Osteoblast (primary cell): Measurements from ENCODE around the gene FXYD2. TPM values are rescaled to one million over a fixed set of nuclear protein-coding genes. Genes with fewer than 3 reads are reported as not detected.
A peak's percentile ranks its signal among the peaks of the same experiment; 100 is the strongest.

Source experiments
- DNase-seq: peaks from one replicate; pipeline ENCODE4 v3.0.0; 2011; ENCODE audit warnings: low spot score, mixed read lengths; ENCODE audit not compliant: insufficient read length; ENCODE audit errors: missing footprints
- H2AFZ ChIP-seq: 2 replicates; pipeline ENCODE4 v1.6.0; 2011; ENCODE audit warnings: mild to moderate bottlenecking, low read length
- H3K27ac ChIP-seq: 2 replicates; pipeline ENCODE4 v1.5.1; 2011; ENCODE audit warnings: mild to moderate bottlenecking, low read depth, low read length, moderate library complexity
- H3K27me3 ChIP-seq: 2 replicates; pipeline ENCODE4 v1.6.0; 2012; ENCODE audit warnings: mild to moderate bottlenecking, control low read depth, inconsistent platforms, low read length, moderate library complexity; ENCODE audit not compliant: insufficient read depth
- H3K36me3 ChIP-seq: 2 replicates; pipeline ENCODE4 v1.5.1; 2011; ENCODE audit warnings: mild to moderate bottlenecking, low read length, control low read depth, moderate library complexity; ENCODE audit not compliant: insufficient read depth
- H3K4me1 ChIP-seq: 2 replicates; pipeline ENCODE4 v1.5.1; 2011; ENCODE audit warnings: mild to moderate bottlenecking, low read length, control low read depth, moderate library complexity; ENCODE audit not compliant: insufficient read depth
- H3K4me2 ChIP-seq: 2 replicates; pipeline ENCODE4 v1.6.0; 2011; ENCODE audit warnings: mild to moderate bottlenecking, low read length; ENCODE audit not compliant: insufficient read depth
- H3K4me3 ChIP-seq: fragments of 200-600 bp; sonication (generic); 3 replicates; pipeline ENCODE4 v1.5.1; 2012; ENCODE audit warnings: mild to moderate bottlenecking, low read length, inconsistent platforms; ENCODE audit not compliant: insufficient read depth
- H3K79me2 ChIP-seq: 2 replicates; pipeline ENCODE4 v1.6.0; 2012; ENCODE audit warnings: mild to moderate bottlenecking, low read length, control low read depth, inconsistent platforms; ENCODE audit not compliant: insufficient read depth
- H3K9me3 ChIP-seq: 2 replicates; pipeline ENCODE4 v1.5.1; 2011; ENCODE audit warnings: low read depth, low read length, control low read depth
- H4K20me1 ChIP-seq: 2 replicates; pipeline ENCODE4 v1.6.0; 2012; ENCODE audit warnings: mild to moderate bottlenecking, low read length, control low read depth; ENCODE audit not compliant: insufficient read depth
- CTCF ChIP-seq: IDR thresholded peaks from 2 replicates; pipeline ENCODE4 v1.5.1; 2011; ENCODE audit warnings: mild to moderate bottlenecking, low read depth, low read length, moderate library complexity; ENCODE audit errors: extremely low read depth
- total RNA-seq: library from RNA; depleted of rRNA; stranded (reverse); fragments of >200 nt; gene quantifications from 2 replicates; pipeline ENCODE4 v1.2.3, GENCODE V29; 2012

Gene FXYD2
- total RNA-seq, 1 donor = not detected

GRCh38 chr11:117795638-117796455 is 28.7 kb downstream of the FXYD2 start:
- no peak overlapping the region for H3K4me3 ChIP-seq
- H3K27me3 ChIP-seq = peaks cover 55% of the 10 kb centered on the region
- H4K20me1 ChIP-seq = no peaks in the 10 kb centered on the region
- H3K27ac ChIP-seq = no peak overlapping the region
- no peaks in the 10 kb centered on the region for H3K4me1 ChIP-seq
- DNase-seq = peak; percentile 52
- H3K36me3 ChIP-seq = no peaks in the 10 kb centered on the region
- TF ChIP-seq CTCF = no peak
- no peaks in the 10 kb centered on the region for H3K79me2 ChIP-seq
- no peak overlapping the region for H3K4me2 ChIP-seq
- no peaks in the 10 kb centered on the region for H3K9me3 ChIP-seq
- H2AFZ ChIP-seq = no peak overlapping the region

GRCh38 chr11:117794772-117795629 is 29.5 kb downstream of the FXYD2 start:
- Histone ChIP-seq H4K20me1 (no peaks in the 10 kb centered on the region), H3K4me2 (no peak overlapping the region), H3K36me3 (no peaks in the 10 kb centered on the region), H2AFZ (no peak overlapping the region), H3K27me3 (peaks cover 55% of the 10 kb centered on the region), H3K4me1 (no peaks in the 10 kb centered on the region), H3K27ac (no peak overlapping the region), H3K79me2 (no peaks in the 10 kb centered on the region), H3K9me3 (no peaks in the 10 kb centered on the region), H3K4me3 (no peak overlapping the region)
- no peak for TF ChIP-seq CTCF
- DNase-seq = no peak

- DNase-seq = no peak
- H2AFZ ChIP-seq = no peak overlapping the region
- TF ChIP-seq CTCF = no peak
- peaks cover 47% of the 10 kb centered on the region for H3K27me3 ChIP-seq
- H3K27ac ChIP-seq = no peak overlapping the region
- H3K79me2 ChIP-seq = no peaks in the 10 kb centered on the region
- H3K4me2 ChIP-seq = no peak overlapping the region
- no peaks in the 10 kb centered on the region for H4K20me1 ChIP-seq
- H3K36me3 ChIP-seq = no peaks in the 10 kb centered on the region
- no peaks in the 10 kb centered on the region for H3K9me3 ChIP-seq
- no peaks in the 10 kb centered on the region for H3K4me1 ChIP-seq
- H3K4me3 ChIP-seq = no peak overlapping the region
Observed at GRCh38 chr11:117794135-117794534, 30.4 kb downstream of the FXYD2 start.

GRCh38 chr11:117793583-117793982 is 31.0 kb downstream of the FXYD2 start:
- no peaks in the 10 kb centered on the region for H3K9me3 ChIP-seq
- no peak overlapping the region for H2AFZ ChIP-seq
- no peak overlapping the region for H3K27ac ChIP-seq
- H3K79me2 ChIP-seq = no peaks in the 10 kb centered on the region
- H3K4me3 ChIP-seq = no peak overlapping the region
- no peaks in the 10 kb centered on the region for H4K20me1 ChIP-seq
- H3K4me2 ChIP-seq = no peak overlapping the region
- DNase-seq = no peak
- H3K4me1 ChIP-seq = no peaks in the 10 kb centered on the region
- H3K27me3 ChIP-seq = peaks cover 42% of the 10 kb centered on the region
- TF ChIP-seq CTCF = no peak
- no peaks in the 10 kb centered on the region for H3K36me3 ChIP-seq
